Measurements from ENCODE around the gene FLNB. TPM values are rescaled to one million over a fixed set of nuclear protein-coding genes. Genes with fewer than 3 reads are reported as not detected.

The FLNB gene
- total RNA-seq, 1 experiment from 2014 or later, result 83.4 TPM

GRCh38 chr3:58175437-58176184 is 167.4 kb downstream of the FLNB start:
- no peak overlapping the region for H3K9ac ChIP-seq (ENCODE audit: extremely low read depth, insufficient read length, low read length)
- no peak overlapping the region for H4K8ac ChIP-seq (replicated peaks; ENCODE audit: insufficient read length, low read depth, low read length)
- H3K56ac ChIP-seq (ENCODE audit: insufficient read length, low read depth, low read length), result no peak overlapping the region
- H3K4ac ChIP-seq (ENCODE audit: low read depth, low read length), result no peak overlapping the region; the same call in 1 of the 2 replicates
- no peak overlapping the region for H3K23ac ChIP-seq (ENCODE audit: insufficient read length, low read depth, low read length)
- H2BK12ac ChIP-seq (ENCODE audit: insufficient read length, low read depth, low read length), result no peak overlapping the region
- no CpG with 5 or more reads among the region's 18 CpGs for WGBS (ENCODE audit: extremely low coverage, insufficient read length, low lambda C conversion rate)
- H3K27me3 Mint-ChIP-seq (ENCODE audit: low read depth), result peaks cover 12% of the 10 kb centered on the region
- H2BK5ac ChIP-seq (ENCODE audit: insufficient read length, low read length), result no peak overlapping the region
- peak overlapping the region; percentile 32; the same call in 1 of the 2 replicates for H3K14ac ChIP-seq (ENCODE audit: insufficient read depth, low read length)
- H3K9me3 ChIP-seq (ENCODE audit: control insufficient read depth, low read depth, low read length), result no peaks in the 10 kb centered on the region
- no peak overlapping the region for H2BK15ac ChIP-seq (ENCODE audit: low read depth, low read length)
- H3K4me1 Mint-ChIP-seq, result peaks cover 29 to 46% of the 10 kb centered on the region in 2 experiments
- no peaks in the 10 kb centered on the region for H4K20me1 ChIP-seq (ENCODE audit: control insufficient read depth, insufficient read depth, insufficient read length)
- H2AFZ ChIP-seq (ENCODE audit: low read length), result no peak overlapping the region
- no peak overlapping the region for H2BK20ac ChIP-seq (ENCODE audit: low read depth, low read length, poor library complexity, severe bottlenecking)
- H3K4me1 ChIP-seq (ENCODE audit: insufficient read depth, low read length), result peaks cover 3% of the 10 kb centered on the region; the same call in 1 of the 2 replicates
- peak overlapping the region; percentile 59 to 74 (median 71); a peak in 5 of 7 replicates for H3K27ac Mint-ChIP-seq
- H3K27ac ChIP-seq (ENCODE audit: insufficient read length, low read depth, low read length), result no peak overlapping the region
- no peak overlapping the region for H2AK5ac ChIP-seq (ENCODE audit: insufficient read length, low read length)
- no peak overlapping the region for H3T11ph ChIP-seq (ENCODE audit: low read length)
- no peak overlapping the region for H3K4me3 Mint-ChIP-seq
- H3K4me2 ChIP-seq (ENCODE audit: insufficient read depth, insufficient read length, low read length), result no peak overlapping the region
- H4K91ac ChIP-seq (ENCODE audit: insufficient read length, low read depth, low read length), result no peak overlapping the region
- peak overlapping the region; percentile 54 for H3K18ac ChIP-seq (ENCODE audit: insufficient read length, low read depth, low read length)
- no peaks in the 10 kb centered on the region for H3K79me1 ChIP-seq (ENCODE audit: insufficient read depth, low read depth, low read length, poor library complexity, severe bottlenecking)
- TF ChIP-seq CTCF (conservative IDR thresholded peaks at IDR 0.05), result no peak
- H3K27me3 ChIP-seq (ENCODE audit: insufficient read depth, low read length), result no peaks in the 10 kb centered on the region
- H2BK120ac ChIP-seq (ENCODE audit: low read depth, low read length, poor library complexity, severe bottlenecking), result no peak overlapping the region
- H3K79me2 ChIP-seq (ENCODE audit: insufficient read depth, low read length), result no peaks in the 10 kb centered on the region
- no peaks in the 10 kb centered on the region for H3K9me3 Mint-ChIP-seq
- no peak for DNase-seq
- peaks cover 0 to 13% (median 0%) of the 10 kb centered on the region in 3 experiments; a peak in 2 of 7 replicates for H3K36me3 Mint-ChIP-seq (ENCODE audit: insufficient read depth in 1 of 3, low read depth in 3 of 3)
- H3K23me2 ChIP-seq (ENCODE audit: insufficient read length, low read depth, low read length, poor library complexity, severe bottlenecking), result peaks cover 4% of the 10 kb centered on the region
- no peak overlapping the region for H4K5ac ChIP-seq (ENCODE audit: insufficient read length, low read depth, low read length)

Measured in H9 (cell line).